HepG2 (cell line): ENCODE data around the gene DUSP7.

Experiments
- PHF21A ChIP-seq: sonication (generic); formaldehyde crosslinking; IDR thresholded peaks from 2 replicates; pipeline ENCODE4 v1.5.0; 2020; ENCODE audit warnings: mild to moderate bottlenecking, missing genetic modification reagents
- TF ChIP-seq, protein P1 (sequence below): sonication (generic); formaldehyde crosslinking; IDR thresholded peaks from 2 replicates; pipeline ENCODE4 v1.8.1; 2022; ENCODE audit warnings: mild to moderate bottlenecking, missing genetic modification reagents

DNA sequence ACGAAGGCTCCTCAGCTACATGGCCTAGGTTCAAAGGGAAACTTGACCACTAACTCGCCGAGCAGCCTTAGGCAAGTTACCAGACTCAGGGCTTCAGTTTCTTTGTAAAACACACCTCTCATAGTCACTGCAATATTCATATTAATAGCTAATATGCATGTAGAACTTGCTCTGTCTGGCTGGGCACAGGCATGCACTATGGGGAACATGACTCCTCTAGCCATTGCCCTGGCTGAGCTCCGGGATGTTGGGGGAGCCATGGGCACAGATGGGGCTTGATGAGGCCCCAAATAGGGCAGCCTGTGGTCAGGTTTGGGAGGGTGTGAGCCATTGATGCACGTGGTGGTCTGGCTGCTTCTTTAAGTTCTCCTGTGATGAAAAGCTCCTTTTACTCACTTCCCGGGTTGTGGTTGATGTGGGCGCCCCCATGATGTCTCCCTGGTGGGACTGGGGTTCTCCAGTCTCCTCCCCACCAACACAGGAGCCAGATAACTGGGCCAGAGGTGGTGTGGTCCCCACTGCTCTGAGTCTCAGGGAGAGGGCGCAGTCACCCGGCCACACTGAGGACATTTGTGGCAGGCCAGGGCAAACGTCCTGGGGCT lies 29.4 kb upstream of the DUSP7 start:
- no peak for TF ChIP-seq PHF21A (CRISPR knock-in tag)
- TF ChIP-seq, protein P1, sequence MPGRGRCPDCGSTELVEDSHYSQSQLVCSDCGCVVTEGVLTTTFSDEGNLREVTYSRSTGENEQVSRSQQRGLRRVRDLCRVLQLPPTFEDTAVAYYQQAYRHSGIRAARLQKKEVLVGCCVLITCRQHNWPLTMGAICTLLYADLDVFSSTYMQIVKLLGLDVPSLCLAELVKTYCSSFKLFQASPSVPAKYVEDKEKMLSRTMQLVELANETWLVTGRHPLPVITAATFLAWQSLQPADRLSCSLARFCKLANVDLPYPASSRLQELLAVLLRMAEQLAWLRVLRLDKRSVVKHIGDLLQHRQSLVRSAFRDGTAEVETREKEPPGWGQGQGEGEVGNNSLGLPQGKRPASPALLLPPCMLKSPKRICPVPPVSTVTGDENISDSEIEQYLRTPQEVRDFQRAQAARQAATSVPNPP = no peak
